Measurements from ENCODE around the gene ARHGEF10L.

The ARHGEF10L gene

DNA sequence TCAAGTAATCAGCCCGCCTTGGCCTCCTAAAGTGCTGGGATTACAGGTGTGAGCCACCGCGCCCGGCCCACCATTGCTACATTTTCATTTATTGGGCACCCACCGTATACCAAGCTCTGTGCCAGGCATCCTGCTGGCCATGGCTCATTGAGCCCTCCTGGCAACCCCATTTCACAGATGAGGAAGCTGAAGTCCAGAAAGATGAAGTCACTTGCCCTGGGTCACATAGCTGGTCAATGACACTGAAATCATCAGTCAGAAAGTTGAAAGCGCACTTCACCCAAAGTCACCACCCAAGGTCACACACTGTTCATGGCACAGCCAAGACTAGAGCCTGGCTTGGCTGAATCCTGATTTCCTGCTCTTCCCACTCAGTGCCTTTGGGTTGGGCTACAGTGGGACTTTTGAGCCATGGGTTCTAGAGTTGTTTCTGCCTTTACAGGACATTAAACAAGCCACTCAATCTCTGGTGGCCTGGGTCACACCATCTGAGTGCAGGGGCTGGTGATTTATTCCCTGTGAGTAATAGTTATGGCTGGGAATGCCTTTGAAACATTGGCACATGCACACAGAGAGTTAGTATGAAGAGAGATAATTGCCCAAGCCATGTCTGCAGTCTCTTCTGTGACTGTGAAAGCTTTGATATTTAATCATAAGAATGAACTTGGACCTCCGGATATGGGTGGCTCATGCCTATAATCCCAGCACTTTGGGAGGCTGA, 16.0 kb upstream of the ARHGEF10L start:
- no peak for DNase-seq

DNA sequence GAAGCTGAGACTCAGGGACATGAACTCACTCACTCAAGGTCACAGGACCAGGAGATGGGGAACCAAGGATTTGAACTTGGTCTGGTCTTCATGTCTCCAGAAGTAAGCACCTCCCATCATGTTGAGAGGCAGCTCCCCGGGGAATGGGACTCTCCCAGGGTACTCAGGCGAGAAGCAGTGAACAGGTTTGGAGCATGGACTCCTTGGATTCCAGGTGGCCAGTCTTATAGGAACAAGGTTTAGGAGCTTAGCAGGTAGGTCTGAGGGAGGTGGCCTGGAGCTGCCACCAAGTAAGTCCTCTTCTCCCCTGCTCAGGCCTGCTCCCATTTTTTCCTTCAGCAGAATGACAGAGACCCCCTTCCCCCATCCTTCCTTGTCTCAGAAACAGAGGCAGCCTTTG, 14.9 kb upstream of the ARHGEF10L start:
- no peak for DNase-seq

DNA sequence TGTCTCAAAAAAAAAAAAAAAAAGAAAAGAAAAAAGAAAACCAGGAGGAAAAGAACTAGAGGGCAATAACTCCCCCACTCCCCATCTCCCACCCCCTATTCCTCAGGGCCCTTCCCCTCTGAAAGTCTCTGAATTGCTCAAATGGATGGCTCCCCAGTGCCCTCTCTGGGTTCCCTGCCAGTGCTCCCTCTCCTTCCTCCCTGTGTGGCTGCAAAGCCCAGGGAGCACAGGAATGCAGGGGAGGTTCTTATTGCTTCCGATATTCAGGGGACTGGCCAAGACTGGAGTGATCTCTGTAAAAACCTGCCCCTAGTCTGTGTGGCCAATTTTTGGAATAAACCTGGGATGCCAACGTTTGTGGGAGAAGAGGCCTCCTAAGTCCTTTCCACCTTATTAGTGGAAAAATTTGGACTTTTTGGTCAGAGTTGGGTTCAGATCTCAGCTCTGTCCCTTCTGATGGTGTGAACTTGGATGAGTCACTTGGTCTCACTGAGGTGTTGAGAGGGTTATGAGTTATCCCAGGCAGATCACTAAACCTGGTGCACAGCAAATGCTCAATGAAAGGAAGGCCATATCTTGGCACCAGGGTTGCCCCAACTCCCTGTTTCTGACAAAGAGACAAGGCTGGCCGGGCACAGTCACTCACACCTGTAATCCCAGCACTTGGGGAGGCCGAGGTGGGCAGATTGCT, 13.4 kb upstream of the ARHGEF10L start:
- no peak for DNase-seq

DNA sequence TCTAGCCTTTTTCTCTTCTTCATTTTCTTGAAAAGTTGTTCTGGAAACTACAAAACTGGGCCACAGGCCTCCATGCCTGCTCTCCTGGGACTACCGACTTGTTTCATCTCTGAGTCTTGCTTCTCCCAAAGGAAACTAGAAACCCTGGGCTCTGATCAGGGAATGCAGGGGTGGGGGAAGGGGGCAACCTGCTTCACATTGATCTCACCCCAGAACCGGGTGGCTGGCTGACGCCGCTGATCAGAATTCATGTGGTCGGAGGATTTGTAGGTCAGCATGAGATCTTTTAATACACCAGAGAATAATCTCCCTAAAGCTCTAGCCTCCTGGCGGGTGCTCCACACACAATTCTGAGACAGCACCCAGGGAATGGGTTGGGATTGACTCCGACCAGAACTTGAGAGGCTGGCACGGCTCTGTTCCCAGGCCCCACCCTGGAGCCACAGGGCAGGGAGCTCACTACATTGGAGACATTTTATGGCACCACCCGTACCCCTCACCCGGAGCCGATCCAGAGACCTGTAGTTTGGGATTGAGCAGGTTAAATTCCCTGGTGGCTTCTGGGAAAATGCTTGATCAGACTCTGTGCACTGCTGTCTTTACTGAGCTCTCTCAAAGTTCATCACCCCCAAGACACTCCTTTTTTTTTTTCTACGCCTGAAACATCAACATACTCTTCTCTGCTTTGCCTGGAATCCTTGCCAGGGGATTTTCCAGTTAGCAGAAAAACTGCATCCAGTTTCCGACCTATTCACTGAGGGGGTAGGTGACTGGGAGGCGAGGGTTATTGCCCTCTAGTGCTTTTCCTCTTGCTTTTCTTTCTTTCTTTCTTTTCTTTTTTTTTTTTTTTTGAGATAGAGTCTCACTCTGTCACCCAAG, 12.2 kb upstream of the ARHGEF10L start:
- DNase-seq: no peak

DNA sequence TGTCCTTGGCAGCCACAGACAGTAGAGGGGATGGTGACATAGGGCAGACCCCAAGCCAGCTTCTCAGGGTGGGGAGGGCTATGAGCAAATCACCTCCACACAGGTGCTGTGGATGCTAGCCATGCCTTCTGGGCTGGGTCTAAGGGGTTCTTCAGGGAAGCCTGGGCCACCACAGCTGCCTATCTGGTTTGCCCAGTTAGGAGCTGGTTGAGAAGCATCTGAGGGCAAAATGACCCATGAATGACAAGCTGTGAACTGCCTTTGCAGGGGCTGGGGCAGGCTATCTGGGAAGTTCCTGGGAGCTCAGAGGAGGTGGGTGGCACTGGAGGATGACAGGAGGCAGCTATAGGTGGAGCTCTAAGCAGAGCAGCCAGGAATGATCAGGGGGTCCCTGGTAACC, 10.1 kb upstream of the ARHGEF10L start:
- DNase-seq: no peak

DNA sequence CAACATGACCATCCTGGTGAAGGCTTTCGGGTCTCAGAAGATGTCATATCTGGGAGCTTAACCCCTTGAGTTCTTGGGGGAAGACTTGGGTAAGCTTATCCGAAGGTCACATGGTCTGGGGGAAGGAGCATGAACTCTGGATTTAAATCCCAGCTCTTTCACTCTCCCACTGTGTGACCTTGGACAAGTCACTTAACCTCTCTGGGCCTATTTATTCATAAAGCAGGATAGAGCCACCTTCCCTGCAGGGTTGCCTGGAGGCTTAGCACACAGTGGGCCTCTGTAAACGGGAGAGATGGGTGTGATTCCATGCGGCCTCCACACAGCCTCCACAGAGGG, 8.2 kb upstream of the ARHGEF10L start:
- DNase-seq: no peak

DNA sequence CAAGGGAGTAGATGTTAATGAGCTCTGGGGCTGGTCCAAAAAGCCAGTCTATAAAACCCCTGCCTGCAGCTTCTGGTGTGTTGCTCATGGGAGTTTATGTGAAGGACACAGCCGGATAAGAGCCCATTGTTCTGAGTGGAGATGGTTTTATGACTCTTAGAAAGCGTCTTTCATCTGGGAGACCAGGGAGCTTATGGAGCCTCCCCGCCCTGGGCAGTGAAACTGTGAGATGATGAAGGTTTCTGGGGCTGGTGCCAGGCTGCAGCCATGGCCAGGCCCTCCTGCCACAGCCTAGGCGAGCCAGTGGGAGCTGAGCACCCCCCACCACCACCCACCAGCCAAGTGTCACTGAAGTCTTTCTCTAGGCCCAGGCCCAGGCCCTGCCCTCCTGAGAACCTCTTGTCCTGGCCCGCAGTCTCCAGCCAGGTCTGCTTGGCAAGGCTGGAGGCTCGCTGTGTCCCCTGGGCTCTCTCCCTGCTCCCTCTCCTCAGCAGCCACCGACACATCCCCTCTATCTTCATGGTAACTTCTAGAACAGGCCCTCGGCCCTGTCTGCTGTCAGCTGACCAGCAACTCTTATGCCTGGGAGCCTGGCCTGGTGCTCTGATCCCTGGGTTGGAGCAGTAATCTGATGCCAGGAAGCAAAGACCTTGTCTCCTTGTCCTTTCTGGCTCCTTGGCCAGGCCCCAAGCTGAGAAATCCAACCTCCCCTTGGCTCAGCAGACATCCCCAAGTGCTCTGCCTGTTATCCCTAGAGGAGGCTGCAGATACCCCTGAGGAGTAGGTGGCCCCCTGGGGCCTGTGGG, 7.6 kb upstream of the ARHGEF10L start:
- DNase-seq: no peak

DNA sequence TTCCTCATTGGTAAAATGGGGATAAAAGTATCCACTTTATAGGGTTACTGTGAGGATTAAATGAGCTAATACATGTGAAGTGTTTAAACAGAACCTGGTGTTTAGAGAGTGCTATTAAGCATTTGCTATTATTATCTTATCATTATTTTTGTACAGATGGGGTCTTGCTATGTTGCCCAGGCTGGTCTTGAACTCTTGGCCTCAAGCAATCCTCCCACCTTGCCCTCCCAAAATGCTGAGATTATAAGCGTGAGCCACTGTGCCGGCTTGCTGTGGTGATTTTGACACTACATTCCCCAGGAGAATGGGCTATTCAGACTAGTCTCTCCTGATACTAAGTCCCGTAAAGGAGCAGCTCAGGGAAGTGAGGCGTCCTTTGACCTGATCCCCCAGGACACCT, 6.3 kb upstream of the ARHGEF10L start:
- no peak for DNase-seq

DNA sequence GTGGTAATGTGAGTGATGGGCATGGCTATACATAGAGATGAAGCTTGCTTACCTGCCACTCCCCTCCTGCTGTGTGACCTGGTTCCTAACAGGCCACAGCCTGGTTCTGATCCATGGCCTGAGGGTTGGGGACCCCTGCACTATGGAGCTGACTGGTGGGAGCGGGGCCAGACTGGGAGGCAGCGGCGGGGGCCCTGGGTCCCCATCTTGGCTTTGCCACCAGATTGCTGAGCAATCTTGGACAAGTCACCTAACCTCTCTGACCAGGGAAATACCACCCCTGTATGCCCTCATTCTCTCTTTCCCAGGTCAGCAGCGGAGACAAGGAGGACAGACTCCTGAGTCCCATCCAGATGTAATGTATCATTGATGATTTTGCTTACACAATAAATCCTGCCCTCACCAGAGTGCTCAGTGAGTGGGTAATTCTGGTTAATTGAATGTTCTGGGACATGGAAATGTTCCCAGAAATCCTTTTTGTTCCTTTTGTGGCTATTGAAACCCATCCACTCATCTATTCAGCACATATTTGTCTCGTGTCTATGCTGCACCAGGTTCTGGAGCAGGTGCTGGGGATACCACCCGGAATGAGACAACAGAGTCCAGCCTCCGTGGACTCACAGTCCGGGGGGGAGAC, 4.1 kb upstream of the ARHGEF10L start:
- DNase-seq: no peak

DNA sequence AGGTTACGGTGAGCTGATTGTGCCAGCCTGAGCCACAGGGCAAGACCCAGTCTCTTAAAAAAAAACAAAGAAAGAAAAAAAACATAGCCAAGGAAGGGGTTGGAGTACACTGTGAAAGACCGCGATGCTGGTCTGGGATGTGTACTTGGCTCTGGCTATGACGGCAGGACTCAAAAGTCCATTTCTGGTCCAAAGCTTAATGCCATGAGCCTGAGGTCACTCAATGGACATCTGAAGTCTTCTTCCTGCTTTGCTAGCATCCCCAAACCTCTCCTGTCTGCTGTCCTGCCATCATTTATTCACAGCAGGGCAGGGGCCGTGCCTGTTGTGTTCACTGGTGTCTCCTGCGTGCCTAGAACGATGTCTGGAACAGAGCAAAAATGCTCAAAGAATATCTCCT, 1.5 kb upstream of the ARHGEF10L start:
- DNase-seq: no peak

DNA sequence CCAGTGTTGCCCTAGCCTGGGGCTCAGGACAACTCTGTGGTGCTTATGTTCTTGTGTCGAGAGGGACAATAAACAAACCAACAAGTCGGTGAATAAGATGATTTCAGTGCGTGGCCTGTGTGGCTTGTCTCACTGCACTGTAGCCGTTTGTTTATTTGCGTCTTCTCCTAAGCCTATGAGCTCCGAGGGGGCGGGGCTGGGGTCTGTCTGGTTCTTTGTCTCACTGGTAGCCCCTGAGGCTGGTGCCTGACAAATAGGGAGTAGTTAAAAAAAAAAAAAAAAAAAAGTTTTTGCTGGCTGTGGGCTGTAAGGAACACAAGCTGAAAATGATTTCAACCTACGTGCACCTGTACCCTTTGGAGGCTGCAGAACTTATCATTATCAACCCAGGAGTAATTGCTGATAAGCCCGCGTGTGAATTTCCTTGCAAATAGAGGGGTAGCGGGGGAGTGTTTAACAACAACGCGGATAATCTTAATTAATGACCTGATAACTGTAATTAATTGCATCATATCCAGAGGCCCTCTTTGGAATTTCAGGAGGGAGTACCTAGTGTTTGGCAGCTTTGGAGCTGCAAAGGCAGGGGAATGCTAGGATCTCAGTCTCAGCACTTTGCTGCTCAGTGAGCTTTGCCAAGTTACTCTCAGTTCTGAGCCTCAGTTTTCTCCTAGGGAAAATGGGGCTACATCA, 925 bp upstream of the ARHGEF10L start:
- no peak for DNase-seq

DNA sequence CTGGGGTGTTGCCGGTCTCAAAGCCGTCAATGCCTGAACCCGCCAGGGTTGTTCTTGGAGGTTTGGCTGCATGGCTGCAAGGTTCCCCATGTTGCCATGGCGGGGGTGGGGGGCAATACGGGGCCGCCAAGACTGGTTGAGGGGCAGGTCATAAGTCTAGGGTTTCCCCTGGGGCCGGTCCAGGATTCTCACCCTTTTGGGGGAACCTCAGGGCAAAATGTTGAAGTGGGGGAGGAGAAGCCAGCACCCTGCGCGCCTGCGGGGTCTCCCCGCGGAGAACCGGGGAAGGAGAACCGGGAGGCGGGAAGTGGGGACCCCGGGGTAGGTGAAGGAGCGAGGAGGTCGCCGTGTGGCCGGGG, 401 bp upstream of the ARHGEF10L start:
- no peak for DNase-seq

DNA sequence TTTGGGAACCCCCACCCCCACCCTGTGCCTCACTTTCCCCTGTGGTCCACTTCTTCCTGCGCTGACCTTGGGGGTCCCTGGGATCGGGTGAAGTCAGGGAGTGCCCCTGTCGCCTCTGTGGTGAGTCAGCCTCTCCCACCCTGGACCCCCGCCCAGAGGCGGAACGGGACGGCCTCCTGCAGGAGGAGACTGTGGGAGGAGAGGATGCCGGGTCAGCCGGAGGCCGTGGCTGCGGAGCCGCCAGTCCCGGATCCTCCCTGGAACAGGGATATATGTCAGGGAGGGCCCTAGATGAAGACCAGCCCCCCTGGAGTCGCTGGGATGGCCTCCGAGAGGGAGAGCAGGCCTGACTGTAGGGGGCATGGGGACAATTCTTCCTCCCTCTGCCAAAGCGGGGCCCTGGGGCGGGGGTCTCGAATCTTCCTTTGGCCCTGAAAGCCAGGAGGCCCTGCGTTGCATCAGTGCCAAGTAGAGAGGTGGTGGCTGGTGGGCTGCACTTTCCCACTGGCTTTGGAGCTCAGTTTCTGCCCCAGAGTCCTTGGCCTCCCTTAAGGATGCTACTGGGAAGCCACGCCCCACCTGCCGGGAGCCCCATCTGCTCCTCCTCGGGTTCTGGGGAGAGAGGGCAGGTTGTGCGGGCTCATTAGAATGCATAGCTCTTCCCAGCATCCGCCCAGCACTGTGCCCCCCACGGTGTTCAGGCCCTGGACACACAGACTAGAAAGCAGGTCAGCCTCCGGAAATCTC, 930 bp downstream of the ARHGEF10L start:
- DNase-seq: no peak

DNA sequence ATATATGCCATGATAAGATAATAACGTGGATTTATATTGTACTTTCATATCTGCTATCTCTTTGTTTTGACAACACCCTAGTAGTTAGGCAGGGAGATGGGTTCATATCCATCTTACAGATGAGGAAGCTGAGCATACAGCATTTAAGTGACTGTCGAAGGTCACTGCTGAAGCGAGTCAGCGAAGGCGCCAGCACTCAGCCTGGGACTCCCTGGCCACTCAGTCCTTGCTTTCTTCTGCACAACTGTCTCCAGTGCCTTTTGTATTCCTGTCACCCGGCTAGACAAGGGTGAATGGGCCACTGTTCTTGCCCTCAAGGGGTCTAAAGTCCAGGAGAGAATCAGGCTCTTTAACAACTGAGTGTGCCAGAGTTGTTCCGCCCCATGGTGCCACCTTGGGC, 3.1 kb downstream of the ARHGEF10L start:
- DNase-seq: no peak

DNA sequence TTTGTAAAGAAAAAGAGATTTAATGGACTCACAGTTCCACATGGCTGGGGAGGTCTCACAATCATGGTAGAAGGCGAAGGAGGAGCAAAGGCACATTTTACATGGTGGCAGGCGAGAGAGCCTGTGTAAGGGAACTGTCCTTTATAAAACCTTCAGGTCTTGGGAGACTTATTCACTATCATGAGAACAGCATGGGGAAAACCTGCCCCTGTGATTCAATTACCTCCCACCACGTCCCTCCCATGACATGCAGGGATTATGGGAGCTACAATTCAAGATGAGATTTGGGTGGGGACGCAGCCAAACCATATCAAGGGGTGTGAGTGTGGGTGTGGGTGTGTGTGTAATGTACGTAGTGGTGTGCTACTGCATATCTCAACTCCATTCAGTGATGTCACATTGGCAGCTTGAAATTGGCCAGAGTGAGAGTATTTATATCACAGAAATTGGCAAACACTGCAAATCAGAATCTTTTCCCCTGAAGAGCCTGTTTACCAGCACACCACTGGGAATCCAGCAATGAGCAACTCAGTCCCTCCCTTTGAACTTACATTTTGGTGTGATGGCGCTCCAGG, 5.4 kb downstream of the ARHGEF10L start:
- DNase-seq: no peak

DNA sequence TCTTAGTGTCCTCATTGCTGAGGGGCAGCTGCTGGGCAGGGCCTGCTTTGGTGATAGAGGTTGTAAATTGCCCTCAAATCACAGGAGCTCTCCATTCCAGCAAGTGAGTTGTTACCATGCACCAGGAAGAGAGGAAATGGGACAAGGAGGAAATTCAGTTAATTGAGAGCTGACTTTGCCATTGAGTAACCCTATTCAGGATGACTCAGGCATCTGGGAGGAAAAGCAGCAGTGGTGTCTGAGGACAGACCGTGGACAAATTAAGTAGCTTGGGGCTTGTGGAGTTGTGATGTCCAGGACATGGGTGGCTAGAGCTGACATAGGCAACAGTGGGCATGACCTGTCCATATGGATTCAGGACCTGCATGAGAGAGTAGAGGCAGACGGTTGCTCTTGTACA, 5.9 kb downstream of the ARHGEF10L start:
- DNase-seq: no peak

DNA sequence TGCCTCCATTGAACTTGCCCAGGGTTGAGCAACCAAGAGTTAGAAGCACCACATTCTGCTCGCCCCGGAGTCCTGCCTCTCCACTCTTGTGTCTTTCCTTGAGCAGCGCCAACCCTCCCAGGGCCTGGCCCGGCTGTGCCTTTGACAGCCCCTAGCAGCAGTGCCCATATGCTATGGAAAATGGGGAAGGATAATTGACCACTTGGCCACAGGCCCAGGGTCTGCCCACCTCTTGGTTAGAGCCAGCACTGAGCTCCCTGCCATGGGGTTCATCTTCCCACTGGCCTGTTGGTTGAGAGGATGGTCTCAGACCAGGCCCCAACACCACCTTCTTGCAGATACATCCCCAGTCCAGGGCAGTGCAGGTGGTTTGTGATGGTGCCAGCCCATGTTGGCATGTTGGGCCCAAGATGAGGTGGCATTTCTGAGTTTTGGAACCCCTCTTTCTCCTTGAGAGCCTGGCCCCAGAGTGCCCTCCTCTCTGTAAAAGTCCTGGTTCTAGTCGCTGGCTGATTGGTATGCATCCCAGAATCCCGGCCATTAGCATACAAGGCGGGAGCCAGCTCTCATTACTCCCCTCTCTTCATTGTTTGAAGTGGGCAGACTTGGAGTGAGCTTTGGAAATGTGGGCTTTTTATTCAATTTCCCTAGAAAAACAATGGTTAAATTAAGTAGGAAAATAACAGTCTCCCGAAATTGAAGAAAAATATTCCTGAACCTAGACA, 7.6 kb downstream of the ARHGEF10L start:
- no peak for DNase-seq

DNA sequence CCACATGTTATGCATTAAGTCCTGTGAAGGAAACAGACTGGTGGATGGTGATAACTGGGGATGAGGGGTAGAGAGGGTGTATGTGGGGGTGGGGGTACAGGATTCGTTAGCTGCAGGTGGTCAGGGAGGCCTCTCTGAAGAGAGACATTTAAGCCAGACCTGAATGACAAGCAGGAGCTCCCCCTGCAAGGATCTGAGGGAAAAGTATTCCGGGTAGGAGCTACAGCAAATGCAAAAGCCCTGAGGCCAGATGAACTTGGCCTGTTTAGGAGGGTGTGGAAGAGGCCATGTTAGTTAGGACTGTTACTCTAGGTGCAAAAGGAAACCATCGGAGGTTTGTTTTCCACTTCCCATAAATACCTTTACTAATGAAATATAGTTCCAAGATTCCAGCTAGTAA, 9.9 kb downstream of the ARHGEF10L start:
- DNase-seq: no peak

DNA sequence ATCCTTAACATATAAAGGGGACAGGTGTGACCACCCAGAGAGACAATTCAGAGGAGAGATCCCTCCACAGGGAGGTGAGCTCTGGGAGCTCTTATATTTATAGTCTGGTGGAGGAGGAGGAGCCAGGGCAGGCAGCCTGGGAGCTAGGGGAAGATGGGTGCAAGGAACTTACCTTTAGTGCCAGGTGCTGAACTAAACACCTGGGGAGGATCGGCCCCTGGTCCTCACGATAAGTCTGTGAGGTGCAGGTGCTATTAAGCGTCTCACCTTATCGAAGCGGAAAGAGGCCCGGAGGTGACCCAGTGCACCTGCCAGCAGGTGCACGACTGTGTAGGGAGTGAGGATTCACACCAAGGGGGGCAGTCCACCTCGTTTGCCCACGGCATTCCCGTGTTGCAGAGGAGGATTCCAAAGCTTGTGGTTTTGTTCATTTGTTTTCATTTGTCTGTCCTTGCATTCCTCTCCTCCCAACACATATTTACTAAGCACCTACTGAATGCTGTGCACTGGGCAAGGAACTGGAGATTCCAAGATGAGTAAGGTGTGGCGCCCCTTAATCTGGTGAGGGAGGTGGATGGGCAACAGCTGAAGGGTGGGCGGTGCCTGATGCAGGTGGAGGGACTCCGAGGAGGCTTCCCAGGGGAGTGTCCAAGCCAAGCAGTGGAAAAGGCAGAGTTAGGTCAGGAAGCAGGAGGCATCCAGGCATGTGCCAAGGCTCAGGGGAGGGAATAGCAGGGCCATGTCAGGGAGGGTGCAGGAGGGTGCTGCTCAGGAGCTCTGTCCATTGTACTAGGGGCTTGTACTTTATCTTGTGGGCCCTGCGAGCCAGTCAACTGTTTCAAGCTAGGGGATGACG, 11.5 kb downstream of the ARHGEF10L start:
- no peak for DNase-seq
